DOHH2 (cell line): ENCODE measurements around the gene KIRREL3.

Experiments used
- EZH2phosphoT487 ChIP-seq: fragments of 200-600 bp; sonication (generic); IDR thresholded peaks from 2 replicates; pipeline ENCODE4 v1.6.1; 2017; ENCODE audit warnings: borderline replicate concordance, mild to moderate bottlenecking, antibody characterized with exemption, low read length, moderate library complexity, mixed read lengths
- TF ChIP-seq, protein P1 (sequence below): fragments of 200-600 bp; sonication (generic); IDR thresholded peaks from one replicate; pipeline ENCODE4 v1.5.1; 2014; ENCODE audit warnings: antibody characterized with exemption, mild to moderate bottlenecking, low read depth, low read length; ENCODE audit not compliant: poor library complexity, severe bottlenecking

DNA sequence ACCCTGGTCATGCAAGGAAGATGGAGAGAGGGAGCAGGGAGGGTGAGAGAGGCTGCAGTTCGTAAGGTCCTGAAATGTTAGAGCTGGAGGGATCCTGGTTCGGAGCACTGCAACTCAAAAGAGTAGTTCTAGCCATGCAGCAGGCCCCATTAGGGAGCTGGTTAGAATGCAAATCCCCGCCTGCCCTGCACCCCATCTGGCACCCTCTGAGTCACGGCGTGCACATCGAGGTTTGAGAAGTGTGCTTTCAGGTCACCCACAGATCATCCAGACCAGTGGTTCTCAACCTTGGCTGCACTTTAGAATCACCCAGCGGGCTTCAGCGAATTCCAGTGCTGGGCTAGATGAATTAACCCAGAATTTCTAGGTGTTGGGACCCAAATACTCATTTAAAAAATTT is 596.9 kb downstream of the KIRREL3 start:
- TF ChIP-seq, protein P1, sequence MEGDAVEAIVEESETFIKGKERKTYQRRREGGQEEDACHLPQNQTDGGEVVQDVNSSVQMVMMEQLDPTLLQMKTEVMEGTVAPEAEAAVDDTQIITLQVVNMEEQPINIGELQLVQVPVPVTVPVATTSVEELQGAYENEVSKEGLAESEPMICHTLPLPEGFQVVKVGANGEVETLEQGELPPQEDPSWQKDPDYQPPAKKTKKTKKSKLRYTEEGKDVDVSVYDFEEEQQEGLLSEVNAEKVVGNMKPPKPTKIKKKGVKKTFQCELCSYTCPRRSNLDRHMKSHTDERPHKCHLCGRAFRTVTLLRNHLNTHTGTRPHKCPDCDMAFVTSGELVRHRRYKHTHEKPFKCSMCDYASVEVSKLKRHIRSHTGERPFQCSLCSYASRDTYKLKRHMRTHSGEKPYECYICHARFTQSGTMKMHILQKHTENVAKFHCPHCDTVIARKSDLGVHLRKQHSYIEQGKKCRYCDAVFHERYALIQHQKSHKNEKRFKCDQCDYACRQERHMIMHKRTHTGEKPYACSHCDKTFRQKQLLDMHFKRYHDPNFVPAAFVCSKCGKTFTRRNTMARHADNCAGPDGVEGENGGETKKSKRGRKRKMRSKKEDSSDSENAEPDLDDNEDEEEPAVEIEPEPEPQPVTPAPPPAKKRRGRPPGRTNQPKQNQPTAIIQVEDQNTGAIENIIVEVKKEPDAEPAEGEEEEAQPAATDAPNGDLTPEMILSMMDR = no peak
- TF ChIP-seq EZH2phosphoT487 = no peak
